ENCODE results near the gene MAD1L1. TPM values are rescaled to one million over a fixed set of nuclear protein-coding genes. Genes with fewer than 3 reads are reported as not detected.

Gene MAD1L1
- total RNA-seq, 1 donor: 57.9 TPM

- no peak for DNase-seq (ENCODE audit: low read depth in 2 of 3, low spot score in 2 of 3)
Measured at GRCh38 chr7:2144926-2145325, 87.8 kb downstream of the MAD1L1 start.

DNA sequence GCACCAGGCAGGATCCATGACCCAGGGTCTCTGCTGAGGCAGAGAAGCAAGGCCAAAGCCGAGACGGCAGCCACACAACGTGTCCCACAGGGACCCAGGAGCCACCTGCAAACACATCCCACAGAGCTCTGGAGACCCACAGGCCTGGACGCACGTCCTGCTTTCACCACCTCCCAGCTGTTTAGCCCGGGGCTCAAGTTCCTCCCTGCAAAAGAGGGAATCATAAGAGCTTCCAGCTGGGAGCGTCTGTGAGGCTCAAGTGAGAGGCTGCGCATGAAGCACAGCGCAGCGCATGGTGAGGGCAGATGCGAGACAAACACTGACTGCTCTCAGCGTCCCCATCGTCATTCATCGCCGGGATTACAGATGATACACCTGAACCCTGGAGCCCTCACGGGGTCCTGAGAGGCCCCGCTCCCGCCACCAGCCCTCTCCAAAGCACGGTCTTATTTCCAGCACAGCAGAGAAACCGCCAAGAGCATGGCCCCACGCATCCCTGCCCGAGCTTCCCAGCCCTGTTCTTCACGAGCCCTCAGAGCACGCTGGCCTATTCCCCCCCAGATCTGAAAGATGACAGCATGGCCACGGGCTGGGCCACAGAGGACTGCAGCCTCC, 88.7 kb downstream of the MAD1L1 start:
- no peak for DNase-seq (ENCODE audit: low read depth in 2 of 3, low spot score in 2 of 3)

DNA sequence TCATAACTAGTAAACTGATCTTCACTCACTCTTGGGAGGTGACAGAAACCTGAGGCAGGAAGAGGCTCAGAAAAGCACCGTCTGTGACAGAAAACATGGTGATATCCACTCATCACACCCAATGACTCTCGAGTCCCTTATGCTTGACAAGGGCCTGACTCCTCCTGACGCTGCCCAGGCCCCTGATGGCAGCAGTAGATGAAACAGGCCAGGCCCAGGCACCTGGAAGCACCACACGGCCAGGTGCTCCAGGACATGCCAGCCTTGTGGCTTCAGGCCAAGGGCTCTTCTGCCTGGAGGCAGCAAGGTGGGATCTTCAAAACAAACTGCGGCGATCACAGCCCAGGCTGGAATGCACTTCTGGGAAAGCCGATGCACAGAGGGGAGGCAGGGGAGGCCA, 89.3 kb downstream of the MAD1L1 start:
- DNase-seq (ENCODE audit: low read depth in 2 of 3, low spot score in 2 of 3): no peak

- DNase-seq (ENCODE audit: low read depth in 2 of 3, low spot score in 2 of 3): no peak
Measured at GRCh38 chr7:2142386-2142785, 90.4 kb downstream of the MAD1L1 start.

DNA sequence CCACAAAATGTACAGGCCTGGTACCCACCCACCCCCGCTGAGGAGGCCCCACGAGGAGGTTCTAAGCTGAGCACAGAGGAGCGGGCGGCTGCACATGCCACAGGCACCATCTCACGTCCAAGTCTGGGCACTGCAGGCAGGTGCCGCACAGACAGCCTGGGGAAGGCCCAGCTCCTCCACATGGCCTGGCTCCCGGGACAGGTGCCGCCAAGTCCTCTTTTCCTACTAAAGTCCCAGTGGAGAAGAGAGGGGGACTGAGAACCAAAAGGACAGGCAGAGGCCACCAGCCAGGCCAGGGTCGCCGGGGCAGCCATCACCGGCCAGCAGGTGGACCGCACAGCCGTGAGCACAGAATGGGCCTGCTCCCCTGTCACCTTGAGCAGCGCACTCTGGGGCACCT, 91.1 kb downstream of the MAD1L1 start:
- no peak for DNase-seq (ENCODE audit: low read depth in 2 of 3, low spot score in 2 of 3)

- DNase-seq (ENCODE audit: low read depth in 2 of 3, low spot score in 2 of 3): no peak
Measured at GRCh38 chr7:2141021-2141410, 91.7 kb downstream of the MAD1L1 start.

DNA sequence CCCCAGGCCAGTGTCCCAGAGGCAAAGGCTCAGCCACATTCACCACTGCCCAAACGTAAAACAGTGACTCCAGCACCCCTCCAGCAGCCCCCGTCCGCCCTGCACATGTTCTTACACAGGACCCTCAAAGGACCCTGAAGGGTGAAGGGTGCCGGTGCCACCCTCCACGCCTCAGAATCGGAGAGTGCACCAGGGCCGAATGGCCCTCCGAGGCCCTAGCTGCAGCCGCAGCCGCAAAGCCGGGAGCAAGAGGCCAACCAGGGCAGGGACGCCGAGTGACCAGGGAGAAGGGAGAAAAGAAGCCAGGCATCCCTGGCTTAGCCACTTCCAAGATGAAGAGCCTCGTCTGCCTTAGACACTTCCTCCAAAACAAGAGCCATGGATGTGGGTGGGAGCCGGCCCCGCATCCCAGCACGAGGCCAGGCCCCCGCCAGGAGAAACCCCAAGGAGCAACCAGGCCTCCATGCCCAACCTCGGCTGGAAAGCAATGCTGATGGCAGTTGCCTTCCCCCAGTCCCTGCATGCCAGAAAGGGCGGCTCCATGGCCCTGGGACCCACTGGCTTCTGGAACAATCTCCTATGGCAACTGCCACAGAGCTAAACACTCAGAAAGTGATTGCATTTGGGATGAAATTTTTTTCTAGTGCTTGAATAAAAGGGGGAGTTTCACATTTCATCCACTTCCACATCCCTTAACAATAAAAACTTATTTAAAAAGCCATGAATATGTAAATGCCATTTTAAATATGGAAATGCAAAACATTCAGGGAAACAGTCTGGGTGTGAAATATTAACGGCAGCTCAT, 92.3 kb downstream of the MAD1L1 start:
- DNase-seq (ENCODE audit: low read depth in 2 of 3, low spot score in 2 of 3): no peak

DNA sequence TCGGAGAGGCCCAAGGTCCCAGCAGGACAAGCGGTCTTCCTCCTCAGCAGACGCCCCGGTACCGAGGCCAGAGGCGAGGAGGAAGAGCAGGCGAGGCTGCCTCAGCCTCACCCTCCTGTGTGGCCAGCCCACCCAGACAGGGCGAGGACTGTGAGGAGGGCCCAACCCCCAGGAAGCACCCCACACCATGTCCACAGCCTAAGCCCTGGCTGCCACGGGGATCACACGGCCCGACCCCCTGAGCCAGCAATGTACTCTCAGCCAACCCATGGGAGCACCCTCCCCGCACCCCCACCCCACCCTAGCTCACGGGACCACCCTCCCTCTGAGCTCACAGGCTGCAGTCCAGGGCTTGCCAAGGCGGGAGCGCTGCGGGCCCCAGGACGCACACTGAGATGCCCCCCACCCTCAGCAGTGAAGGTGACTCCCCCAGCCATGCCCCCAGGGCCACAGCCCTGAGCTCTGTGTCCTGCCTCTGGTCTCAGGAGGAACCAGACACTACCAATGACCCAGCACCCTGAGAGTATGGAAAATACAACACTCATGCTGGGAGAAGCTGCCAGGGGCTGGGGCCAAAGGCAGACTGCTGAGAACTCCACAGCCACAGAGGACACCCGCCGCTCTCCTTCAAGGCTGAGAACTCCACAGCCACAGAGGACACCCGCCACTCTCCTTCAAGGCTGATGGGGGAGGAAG, 93.6 kb downstream of the MAD1L1 start:
- no peak for DNase-seq (ENCODE audit: low read depth in 2 of 3, low spot score in 2 of 3)

- peak in 2 of 3 donors; percentile 64 to 88 for DNase-seq (ENCODE audit: low read depth in 2 of 3, low spot score in 2 of 3)
Measured at GRCh38 chr7:2138146-2138765, 94.5 kb downstream of the MAD1L1 start.

DNA sequence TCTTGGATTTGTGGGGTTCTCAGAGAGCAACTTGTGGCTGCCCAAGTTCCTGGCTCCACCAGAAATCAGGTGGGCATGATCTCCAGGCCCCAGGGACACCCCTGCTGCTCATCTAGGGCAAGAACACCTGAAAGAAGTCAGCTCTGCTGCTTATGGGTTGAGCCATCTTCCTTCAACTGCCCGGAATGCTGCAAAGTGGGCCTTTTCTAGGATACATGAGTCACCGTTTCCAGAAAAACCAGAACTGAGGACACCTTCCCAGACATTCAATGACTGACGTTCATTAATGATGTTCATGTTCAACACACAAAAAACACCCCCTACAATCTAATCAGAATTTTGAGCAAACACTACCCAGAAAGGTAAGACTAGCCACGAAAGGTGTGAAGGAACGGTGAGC, 98.0 kb downstream of the MAD1L1 start:
- DNase-seq (ENCODE audit: low read depth in 2 of 3, low spot score in 2 of 3): no peak

DNA sequence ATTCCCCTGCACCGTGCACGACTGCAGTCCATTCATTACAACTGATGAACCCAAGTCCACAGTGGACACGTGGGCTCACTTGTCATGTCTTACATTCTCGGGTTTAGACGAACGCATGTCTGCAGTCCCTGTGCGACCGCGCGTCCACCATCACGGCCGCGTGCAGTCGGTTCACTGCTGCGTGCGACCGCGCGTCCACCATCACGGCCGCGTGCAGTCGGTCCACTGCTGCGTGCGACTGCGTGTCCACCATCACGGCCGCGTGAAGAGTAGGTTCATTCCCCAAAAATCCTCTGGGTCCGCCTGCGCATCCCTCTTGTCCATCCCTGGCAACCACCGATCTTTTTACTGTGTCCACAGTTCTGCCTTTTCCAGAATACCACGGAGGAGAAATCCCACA, 100.5 kb downstream of the MAD1L1 start:
- DNase-seq (ENCODE audit: low read depth in 2 of 3, low spot score in 2 of 3): no peak

GRCh38 chr7:2131800-2132199, 100.9 kb downstream of the MAD1L1 start:
- no peak for DNase-seq (ENCODE audit: low read depth in 2 of 3, low spot score in 2 of 3)

DNA sequence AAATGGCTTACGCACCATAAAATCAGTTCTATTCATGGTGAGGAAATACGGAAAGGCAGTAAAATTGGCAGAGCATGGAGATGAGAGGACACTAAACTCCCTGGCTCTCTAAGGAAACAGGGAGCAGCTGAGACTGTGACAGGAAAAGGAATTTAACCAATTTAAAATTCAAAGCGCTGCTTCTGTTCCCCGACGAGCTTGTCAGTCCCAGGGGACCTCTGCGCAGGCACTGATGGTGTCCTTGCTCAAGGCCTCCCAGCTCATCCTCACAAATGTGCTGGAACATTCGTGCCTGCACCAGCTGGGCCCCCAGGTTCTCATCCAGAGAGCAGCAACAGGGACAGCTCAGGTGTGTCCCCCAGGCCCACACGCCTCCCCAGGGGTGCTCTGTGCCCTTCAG, 101.4 kb downstream of the MAD1L1 start:
- no peak for DNase-seq (ENCODE audit: low read depth in 2 of 3, low spot score in 2 of 3)

GRCh38 chr7:2130096-2130375, 102.7 kb downstream of the MAD1L1 start:
- no peak for DNase-seq (ENCODE audit: low read depth in 2 of 3, low spot score in 2 of 3)

- DNase-seq (ENCODE audit: low read depth in 2 of 3, low spot score in 2 of 3): no peak
Measured at GRCh38 chr7:2129323-2130095, 103.2 kb downstream of the MAD1L1 start.

DNA sequence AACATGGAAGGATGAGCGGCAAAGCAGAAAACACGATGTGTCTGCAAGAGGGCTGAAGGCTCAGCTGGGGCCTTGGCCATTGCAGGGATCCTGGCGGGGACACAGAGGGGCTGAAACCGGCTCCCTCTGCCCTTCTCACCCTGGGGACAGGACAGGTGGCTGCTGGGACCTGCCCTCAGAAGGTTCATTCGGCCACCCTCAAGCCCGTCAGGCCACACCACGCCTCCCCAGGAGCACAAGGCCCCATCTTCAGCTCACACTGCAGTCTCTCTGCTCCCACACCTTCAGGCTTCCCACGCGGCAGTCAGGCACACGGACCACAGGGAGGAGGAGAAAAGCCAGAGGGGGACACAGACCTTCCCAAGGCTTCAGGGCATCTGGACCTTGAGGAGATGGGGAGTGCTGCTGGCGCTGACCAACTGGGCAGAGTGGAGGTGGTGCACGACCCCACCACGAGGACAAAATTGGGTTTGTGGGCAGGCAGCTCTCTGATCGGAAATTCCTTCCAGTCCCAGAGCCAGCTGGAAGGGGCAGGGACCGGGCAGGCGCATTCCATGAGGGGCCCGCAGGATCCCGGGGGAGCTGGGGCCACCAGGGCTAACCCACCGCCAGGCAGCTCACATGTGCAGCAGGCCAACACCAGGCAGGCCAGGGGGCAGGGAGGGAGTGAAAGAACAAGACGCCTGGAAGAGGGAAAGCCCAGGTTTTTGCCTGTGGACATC, 104.0 kb downstream of the MAD1L1 start:
- no peak for DNase-seq (ENCODE audit: low read depth in 2 of 3, low spot score in 2 of 3)

GRCh38 chr7:2126621-2127020, 106.1 kb downstream of the MAD1L1 start:
- DNase-seq (ENCODE audit: low read depth in 2 of 3, low spot score in 2 of 3): no peak

DNA sequence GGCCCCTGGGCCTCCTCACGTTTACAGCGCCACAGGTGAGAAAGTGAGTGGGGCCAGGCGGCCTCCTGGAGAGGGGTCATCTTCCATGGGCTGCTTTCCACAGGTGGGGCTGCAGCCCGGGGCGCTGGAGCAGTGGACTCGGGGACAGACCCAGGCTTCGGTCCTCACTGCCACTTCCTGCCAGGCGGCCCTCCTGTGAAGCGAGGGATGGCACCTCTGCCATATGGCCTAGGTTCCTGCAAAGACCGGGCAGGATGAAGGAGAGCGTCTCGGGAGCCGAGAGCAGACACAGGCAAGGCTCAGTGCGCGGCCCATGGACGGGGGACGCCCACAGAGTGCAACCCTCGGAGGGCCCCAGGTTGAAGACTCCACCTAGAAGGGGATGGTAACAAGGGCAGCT, 106.8 kb downstream of the MAD1L1 start:
- DNase-seq (ENCODE audit: low read depth in 2 of 3, low spot score in 2 of 3): no peak

- DNase-seq (ENCODE audit: low read depth in 2 of 3, low spot score in 2 of 3): no peak
Measured at GRCh38 chr7:2124604-2125345, 108.0 kb downstream of the MAD1L1 start.

DNA sequence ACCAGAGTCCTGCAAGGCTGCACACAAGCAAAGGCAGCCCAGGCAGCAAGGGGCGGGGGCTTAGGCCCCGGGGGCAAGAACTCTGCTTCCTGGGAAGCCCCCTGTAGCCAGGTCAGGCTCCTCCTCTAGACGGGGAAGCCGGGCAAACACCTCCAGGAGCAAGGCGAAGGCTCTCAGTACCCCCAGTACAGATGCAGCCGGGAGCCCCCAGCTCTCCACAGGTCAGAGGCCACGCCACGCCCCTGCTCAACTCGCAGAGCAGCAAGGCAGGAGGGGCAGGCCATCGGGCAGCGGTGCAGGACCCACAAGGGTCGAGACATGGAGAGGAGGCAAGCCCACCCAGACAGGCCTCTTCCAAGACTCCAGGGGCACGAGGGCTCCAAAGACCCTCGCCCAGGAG, 108.8 kb downstream of the MAD1L1 start:
- DNase-seq (ENCODE audit: low read depth in 2 of 3, low spot score in 2 of 3): no peak

Measured in hematopoietic multipotent progenitor cell (in vitro differentiated cells).